HG03460 (cell line): ENCODE measurements around the gene HNRNPR.
"Not testable (repeated sequence)": the region's sequence is repeated elsewhere in the genome, so short reads cannot be mapped to it uniquely, and the experiment has no call there.

Source experiments
- ATAC-seq: cut with Tn5 transposase; IDR thresholded peaks from one replicate; pipeline ENCODE4 v1.9.1; 2021; ENCODE audit not compliant: unreplicated experiment

The HNRNPR gene

DNA sequence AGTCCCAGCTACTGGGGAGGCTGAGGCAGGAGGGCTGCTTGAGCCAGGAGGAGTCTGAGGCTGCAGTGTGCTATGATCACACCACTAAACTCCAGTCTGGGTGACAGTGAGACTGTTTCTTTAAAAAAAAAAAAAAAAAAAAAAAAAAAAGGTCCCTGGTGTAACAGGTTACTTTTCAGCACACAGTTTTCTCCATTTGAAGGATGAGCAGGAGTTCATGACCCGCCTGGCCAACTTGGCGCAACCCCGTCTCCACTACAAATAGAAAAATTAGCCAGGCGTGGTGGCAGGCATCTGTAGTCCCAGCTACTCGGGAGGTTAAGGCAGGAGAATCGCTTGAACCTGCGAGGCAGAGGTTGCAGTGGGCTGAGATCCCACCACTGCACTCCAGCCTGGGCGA, 12.4 kb downstream of the HNRNPR start:
- ATAC-seq = no peak

DNA sequence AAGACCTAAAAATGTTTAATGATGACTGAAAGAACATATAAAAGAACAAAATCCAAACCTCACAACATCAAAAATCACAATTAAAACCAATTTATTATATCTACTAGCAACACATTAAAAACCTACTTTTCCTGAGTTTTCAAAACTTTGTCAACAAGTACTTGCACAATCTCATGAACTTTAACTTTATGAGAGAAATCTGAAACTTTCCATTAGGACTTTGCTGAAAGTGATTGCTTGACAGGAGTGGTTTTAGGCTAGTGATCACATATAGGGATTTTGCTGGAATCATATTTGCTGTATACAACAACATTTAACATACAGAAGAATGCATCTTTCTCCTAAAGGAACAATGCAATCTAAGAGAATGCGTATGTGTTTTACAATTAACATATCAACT, 13.2 kb downstream of the HNRNPR start:
- no peak for ATAC-seq

DNA sequence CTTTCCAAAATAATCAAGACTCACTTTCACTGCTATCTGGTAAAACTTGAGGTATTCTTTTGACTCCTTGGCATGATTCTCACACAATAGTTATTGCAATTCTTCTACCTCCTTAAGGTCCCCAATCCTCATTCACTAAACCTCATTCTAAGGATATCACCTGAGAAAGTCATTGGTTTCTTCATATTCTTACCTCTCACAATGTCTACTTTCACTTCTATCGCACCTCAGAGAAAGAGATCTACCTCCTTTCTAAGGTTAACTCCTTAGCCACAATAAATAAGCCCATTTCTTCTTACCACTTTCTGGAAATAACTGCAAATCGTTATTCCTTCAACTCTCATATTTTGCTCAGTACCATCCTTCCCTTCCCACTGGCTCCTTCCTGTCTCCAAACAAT, 18.7 kb downstream of the HNRNPR start:
- no peak for ATAC-seq

DNA sequence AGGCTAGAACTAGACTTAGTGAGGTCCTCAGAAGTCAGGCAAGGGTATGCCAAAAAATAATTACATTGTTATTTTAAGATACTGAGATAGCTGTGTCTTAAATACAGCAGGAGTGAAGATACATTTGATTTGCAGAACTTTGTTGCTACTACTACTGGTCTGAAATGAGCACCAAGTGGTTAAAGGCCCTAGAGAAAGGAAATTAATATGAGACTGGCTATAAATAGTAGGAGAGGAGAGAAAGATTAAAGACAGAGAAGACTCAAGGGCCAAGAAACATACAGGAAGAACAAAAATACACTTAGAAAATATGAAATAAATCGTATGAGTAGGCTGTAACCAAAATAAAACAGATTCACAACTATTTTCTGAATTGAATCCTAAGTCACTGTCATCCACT, 21.3 kb downstream of the HNRNPR start:
- no peak for ATAC-seq

DNA sequence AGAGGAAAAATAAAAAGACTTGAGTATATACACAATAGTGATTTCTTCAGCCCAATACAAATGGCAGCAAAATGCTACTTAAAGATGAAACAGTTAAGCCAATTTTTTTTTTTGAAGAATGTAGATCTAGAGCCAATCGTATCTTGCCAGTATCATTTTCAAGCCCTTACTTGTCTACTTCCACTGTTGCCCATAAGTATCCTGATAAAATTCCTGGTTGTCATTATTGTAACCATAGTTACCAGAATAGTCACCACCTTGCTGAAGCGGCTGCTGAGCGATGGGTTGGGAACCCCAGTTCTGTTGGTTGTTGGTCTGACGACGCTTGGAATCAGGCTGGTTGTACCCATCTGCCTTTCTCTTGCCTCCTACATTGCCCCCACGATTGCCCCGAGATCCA, 33.8 kb downstream of the HNRNPR start:
- not testable (repeated sequence) for ATAC-seq

DNA sequence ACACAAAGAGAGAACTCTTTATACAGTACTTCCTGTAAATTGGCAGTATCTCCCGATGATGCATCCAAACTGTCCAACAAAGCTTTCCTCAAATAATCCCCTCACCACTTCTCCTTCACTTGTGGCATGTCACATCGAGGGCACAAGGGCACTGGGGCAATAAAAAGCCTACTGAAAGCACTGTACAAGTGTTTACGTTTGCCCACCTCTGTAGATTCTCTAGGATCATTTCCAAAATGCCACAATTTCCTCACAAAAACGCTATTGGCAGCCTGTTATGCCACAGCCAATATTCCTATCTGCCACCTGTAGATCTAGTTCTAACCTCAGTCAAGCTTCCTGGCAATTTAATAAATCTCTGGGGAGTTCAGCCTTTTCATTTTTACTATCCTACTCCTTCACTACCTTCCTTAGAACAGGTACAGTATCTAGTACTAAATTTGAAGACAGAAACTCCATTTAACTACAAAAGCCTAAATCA, 39.9 kb downstream of the HNRNPR start:
- no peak for ATAC-seq

DNA sequence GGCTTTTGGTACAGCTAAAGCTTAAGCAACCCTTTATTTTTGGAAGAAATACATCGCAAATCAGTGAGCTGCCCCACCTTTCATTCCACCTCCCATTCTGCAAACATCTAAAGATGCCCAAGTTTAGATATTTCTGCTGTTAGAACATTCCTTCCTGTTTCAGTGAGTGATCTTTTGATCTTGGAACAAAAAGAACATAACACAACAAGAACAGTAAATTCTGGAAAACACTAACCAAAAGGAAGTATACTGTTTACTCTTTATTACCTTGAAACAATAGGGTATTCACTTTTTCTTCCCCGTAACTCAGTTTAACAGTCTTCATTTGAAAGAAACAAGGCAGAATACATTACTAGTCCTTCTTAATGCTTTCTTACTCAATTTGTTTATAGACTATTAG, 40.6 kb downstream of the HNRNPR start:
- ATAC-seq = no peak

DNA sequence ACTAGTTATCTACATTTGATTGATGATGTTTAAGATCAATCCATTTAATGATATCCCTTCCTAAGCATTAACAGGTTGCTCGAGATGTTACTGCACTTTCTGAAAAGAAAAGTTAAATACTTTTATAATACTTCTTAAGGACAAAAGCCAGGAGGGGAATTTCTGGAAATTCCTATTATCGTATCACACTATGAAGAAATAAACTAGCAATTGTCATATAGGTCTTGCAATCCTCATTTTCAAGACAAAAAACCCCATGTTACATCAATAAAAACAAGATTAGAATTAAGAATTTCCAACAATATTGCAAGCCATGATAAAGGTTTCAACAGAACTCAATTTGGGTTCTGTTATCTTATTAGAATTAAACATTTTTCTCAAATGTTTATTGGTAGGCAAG, 47.2 kb downstream of the HNRNPR start:
- ATAC-seq = no peak

DNA sequence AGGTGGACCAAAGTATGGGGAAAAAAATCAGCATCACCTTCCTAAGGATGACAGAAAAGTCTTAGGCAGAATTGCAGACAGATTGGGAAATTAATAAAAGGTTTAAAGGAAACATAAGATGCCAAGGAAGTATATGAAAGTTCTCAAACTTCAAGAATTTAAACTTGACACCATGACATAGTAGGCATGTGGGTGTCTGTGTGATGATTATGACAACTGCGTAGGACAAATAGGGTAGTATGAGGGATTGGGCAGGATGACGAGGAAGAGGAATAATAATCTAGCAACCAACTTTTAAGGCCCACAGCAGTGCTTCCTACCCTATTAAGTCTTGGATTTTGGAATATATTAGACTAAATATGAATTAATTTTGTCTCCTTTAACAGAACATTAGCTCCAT, 52.4 kb downstream of the HNRNPR start:
- no peak for ATAC-seq

DNA sequence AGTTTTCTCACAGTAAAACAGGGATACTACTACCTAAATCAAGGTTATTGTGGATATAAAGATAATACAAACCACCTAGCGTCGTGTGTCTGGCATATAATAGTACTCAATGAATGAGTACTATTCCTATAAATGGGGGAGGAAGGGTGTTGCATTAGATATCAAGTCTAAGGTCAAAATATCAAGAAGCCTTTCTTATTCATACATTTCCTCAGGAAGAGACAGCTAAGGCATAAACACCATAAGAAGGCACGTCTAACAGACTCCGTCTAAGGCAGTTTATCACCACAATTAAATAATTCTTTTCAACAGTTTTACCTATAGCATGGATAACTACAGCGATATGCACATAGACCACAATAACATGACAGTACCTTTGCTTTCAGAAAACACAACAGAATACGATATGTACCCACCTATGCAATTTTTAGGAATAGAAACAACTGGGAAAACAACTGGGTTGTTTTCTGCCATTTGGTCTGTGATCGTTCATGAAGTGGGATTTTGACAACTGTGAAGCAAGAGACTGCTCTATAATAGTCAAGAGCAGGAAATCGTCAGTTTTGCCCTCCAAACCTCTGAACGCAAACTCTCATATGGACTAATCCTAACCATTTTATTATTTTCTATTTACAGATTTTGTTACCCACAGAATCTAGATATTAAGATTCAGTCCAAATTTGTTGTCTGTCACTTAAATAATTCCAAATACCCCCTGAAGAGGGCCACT, 53.1 kb downstream of the HNRNPR start:
- ATAC-seq = no peak

DNA sequence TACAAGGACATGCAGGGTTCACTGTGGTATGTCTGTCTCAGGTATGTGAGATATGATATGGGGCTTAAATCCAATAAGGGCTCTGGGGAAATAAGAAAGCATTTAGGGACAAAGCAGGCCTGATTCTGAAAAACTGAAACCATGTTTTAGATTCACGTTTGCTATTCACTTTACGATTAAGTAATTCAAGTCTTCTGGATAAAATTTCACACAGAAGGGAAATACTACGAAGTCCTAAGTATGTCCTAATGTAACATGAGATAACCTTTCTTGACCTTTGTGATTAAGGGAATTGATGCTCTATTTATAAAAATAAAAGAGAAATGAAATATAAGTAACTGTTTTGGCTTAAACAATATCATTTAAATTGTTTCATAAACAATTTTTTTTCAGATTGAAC, 55.4 kb downstream of the HNRNPR start:
- no peak for ATAC-seq

DNA sequence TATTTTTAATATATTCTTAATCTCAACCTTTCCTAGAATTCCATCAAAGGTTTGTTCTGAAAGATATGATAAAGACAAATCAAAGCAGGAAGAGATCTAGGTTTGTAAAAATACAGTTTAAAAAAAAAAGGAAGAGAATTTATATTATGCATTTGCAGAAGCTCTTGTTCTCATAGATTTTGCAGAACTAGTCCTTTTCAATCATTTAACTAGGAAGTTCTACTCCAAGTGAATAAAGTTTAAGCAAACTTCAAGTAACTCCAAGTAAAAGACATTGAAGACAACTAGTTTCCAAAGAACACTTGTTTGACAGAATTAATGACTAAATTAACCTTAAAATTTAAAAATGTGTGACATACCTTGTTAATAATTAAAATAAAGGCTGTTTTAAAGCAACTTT, 55.9 kb downstream of the HNRNPR start:
- ATAC-seq = no peak

DNA sequence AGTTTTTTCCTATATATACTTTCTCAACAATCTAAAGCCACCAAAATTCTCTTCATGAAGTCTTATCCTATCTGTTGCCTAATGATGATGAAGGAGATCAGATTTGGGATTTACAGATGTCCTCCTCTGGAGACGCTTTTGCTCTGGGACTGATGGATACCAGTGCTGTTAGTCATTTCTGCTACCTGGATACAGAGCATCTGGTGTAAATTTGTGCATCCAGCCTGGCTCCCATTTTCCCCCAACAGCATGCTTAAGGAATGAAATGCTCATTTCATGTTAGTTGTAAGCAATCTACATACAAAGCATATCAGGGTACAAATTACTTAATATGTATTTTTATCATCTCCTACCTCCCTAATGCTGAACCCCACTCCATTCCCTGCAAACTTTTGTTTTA, 57.7 kb downstream of the HNRNPR start:
- no peak for ATAC-seq

DNA sequence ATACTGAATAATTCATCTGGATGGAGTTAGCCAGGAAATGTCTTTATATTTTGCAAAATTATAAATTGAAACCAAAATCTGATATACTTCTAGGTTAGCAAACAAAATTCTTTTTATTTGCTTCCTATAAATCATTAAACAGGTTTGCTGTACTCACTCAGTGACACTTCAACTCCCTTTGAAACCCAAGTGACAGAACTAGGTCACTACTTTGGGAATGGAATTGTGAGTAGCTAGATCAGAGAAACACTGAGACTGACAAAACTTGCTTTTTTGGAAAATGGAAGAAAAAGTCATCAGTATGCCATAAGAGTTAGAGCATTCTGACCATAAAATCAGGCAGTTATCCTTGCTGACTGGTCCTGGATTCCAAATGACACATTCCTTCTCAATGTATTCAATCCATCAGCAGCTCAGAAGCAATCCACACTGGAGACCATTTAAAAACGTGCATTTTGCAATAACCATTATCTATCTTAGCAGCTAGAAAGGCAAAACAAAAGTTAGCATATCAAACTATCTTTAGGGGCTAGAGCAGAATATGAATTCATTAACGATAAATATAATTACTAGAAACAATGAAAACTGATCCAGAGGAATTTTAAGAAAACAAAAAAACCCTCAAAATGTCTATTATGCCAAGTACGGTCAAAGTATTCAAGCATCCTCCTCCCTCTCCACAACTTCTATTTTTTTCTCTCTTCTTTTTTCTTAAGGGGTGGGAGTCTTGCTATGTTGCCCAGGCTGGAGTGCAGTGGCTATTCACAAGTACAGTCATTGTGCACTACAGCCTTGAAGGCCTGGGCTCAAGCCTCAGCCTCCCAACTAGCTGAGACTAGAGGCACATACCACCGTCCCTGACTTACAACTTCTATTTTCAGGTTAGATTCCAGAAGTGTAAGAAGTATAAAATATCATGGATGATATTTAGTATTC, 60.1 kb downstream of the HNRNPR start:
- no peak for ATAC-seq

DNA sequence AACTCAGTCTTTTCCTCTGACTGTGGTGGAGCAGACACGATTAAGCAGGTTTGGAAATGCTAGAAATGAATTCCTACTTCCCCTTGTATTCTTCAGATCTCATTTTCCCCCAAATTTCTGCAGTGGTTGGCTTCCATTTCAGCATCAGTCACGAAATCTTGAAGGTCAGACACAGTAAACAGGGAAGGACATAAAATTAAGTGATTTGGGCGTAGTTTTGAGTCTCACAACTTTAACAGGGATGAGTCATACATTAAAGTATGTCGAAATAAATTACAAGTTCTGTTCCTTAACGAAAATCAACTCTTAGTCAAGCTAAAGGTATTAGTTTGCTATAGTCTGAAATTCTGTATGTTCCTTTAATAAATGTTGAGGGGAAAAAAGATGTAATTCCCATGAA, 61.1 kb downstream of the HNRNPR start:
- no peak for ATAC-seq

DNA sequence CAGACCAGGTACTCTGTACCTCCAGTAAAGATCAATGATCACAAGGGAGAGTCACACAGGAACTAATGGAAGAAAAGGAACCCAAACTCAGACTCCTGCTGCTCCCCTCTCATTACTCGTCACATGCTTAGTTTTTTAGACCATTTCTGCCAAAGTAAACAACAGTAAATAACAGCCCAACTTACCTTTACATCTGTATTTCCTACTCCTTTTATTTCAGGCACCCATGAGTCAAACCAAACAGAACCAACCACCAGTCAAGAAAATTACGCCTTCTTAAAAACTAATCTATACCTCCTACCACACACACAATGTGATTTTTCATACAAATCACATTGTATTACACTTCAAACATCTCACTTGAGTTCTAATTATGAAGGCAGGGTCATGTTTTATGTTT, 65.4 kb downstream of the HNRNPR start:
- ATAC-seq = no peak

DNA sequence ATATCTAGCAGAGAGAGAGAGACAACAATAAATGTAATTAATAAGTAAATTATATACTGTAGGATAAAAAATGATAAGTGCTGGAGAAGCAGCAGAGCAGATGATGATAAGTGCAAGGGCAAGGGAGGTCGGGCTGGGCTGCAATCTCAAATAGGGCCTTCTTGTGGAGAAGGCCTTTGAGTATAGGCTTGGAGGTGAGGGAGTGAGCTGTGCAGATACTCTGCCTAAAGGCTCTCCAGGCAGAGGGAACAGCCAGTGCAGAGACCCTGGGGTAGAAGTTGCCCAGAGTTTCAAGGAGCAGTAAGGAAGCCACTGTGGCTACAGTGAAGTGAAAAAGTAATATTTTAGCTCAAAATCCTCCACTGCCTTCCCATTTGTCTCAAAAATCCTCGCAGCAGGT, 67.6 kb downstream of the HNRNPR start:
- ATAC-seq = no peak

DNA sequence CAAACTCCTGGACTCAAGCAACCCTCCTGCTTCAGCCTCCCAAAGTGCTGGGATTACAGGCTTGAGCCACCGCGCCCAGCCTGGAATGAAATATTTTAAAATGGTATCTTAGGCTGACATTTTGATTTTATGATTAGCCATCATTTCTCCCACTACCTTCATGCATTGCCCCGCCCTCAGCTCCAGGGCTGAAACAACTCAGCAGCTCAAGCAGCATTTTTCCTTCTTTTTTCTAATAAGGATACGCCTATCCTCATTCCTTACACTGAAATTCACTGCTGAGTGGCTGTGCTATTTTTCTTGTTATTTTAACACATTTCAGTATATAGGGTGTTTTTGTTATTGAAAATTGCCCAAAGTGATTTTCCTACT, 70.0 kb downstream of the HNRNPR start:
- no peak for ATAC-seq

DNA sequence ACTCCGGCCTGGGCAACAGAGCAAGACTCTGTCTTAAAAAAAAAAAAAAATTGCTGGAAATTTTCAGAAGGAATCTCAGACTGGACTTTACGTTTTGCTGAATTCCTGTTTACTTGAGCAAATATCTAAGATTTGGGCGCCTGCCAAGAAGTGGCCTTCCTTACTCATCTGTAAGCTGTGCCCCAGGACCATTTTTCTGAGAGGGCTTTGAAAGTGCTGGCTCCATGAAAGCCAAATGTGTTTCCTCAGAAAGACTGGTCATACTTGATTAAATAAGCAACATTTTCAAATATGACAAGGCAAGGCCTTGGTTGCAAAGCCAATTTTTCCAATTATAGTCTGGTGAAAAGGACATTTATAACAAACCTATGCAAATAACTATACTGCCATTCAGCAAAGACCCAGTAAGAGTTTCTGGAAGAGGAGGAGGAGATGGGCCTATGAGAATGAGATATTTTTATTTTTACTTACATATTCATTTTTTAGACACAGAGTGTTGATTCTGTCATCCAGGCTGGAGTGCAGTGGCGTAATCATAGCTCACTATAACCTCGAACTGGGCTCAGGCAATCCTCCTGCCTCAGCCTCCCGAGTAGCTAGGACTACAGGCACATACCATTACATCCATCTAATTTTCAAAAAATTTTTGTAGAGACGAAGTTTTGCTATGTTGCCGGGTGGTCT, 70.5 kb downstream of the HNRNPR start:
- ATAC-seq = no peak

DNA sequence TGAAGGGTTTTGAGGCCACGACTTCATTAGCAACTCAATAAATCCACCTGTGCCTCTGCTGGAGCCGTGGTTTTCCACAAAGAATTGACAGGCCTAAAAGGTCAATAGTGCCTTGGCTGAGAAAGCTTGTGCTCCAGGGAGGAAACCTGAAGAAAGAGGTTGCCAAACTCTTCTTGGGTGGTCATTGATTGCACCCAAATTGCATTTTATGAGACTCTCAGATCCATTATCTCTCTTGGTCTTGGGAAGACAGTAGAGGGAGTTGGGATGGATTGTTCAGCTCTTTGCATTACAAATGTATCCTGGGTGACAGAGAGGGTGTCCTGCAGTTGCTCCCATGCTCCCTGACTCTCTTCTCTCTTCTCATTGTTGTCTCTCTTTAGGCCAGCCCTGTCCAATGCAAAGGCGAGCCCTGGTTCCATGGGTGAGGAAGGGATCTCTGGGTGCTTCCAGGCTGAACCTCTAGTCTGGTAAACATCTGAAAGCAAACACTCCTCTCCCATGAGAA, 80.7 kb downstream of the HNRNPR start:
- ATAC-seq = no peak

DNA sequence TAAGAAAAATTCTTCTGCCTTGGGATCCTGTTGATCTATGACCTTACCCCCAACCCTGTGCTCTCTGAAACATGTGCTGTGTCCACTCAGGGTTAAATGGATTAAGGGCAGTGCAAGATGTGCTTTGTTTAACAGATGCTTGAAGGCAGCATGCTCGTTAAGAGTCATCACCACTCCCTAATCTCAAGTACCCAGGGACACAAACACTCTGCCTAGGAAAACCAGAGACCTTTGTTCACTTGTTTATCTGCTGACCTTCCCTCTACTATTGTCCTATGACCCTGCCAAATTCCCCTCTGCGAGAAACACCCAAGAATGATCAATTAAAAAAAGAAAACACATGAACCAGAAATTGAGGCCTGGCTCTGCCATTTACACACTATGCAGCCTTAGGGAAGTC, 86.0 kb downstream of the HNRNPR start:
- not testable (repeated sequence) for ATAC-seq
